ENCODE results near the gene PBX1. TPM values are rescaled to one million over a fixed set of nuclear protein-coding genes. Genes with fewer than 3 reads are reported as not detected.

The PBX1 gene
- total and polyA plus RNA-seq, 7 donors: 6.7 to 168 (median 118) TPM

GRCh38 chr1:164672588-164672987 lies 113.6 kb downstream of the PBX1 start:
- Histone ChIP-seq H3K36me3 (no peaks in the 10 kb centered on the region), H3K4me1 (peaks cover 0 to 67% (median 56%) of the 10 kb centered on the region in 4 donors), H3K9me3 (no peaks in the 10 kb centered on the region), H3K27me3 (no peaks in the 10 kb centered on the region), H3K4me3 (no peak overlapping the region), H3K27ac (peak overlapping the region in 3 of 4 donors; percentile 31 to 51 (median 38))
- no peak for DNase-seq
- WGBS, 2 donors: 18 to 73% methylated on average over 3 of the region's 3 CpGs
- intact Hi-C loops (cut with DNase I): no loop called here
- TF ChIP-seq EP300 (IDR thresholded peaks at IDR 0.05) (no peak), POLR2AphosphoS5 (IDR thresholded peaks at IDR 0.05) (no peak), POLR2A (IDR thresholded peaks at IDR 0.05) (no peak)
- TF ChIP-seq, protein P1, sequence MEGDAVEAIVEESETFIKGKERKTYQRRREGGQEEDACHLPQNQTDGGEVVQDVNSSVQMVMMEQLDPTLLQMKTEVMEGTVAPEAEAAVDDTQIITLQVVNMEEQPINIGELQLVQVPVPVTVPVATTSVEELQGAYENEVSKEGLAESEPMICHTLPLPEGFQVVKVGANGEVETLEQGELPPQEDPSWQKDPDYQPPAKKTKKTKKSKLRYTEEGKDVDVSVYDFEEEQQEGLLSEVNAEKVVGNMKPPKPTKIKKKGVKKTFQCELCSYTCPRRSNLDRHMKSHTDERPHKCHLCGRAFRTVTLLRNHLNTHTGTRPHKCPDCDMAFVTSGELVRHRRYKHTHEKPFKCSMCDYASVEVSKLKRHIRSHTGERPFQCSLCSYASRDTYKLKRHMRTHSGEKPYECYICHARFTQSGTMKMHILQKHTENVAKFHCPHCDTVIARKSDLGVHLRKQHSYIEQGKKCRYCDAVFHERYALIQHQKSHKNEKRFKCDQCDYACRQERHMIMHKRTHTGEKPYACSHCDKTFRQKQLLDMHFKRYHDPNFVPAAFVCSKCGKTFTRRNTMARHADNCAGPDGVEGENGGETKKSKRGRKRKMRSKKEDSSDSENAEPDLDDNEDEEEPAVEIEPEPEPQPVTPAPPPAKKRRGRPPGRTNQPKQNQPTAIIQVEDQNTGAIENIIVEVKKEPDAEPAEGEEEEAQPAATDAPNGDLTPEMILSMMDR (IDR thresholded peaks at IDR 0.05): no peak

DNA sequence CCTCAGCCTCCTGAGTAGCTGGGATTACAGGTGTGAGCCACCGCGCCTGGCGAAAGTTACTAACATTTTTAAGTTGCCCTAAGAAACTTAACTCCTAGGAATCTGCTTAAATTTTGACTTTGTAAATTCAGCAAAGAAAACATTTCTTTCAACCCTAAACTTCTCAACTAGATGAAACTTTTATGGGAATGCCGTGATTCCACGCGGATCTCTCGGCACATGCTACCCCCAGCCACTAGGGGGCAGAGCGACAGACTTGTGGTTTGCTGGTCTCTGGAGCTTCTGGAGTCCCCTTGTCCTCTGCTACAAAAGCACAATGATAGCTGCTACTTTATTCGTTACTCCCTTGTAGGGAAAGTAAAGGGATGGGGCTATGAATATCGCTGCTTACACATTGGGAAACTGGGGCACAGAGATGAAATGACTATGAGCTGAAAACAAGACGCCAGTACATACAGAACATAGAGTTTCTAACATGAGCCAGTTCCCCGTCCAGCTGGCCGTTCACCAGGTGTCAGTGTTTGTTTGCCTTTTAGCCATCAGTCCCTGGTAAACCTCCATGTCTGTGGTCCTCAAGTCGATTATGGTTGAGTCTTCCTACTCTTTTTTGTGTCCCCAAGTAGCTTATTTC lies 114.7 kb downstream of the PBX1 start:
- Histone ChIP-seq H3K27me3 (no peaks in the 10 kb centered on the region), H3K4me1 (peaks cover 0 to 73% (median 59%) of the 10 kb centered on the region in 4 donors), H3K27ac (peak overlapping the region; percentile 12 to 59 (median 36)), H3K9me3 (no peaks in the 10 kb centered on the region), H3K4me3 (no peak overlapping the region), H3K36me3 (no peaks in the 10 kb centered on the region)
- TF ChIP-seq, protein P1 (IDR thresholded peaks at IDR 0.05): peak in 1 of 4 experiments; percentile 14
- TF ChIP-seq POLR2A (IDR thresholded peaks at IDR 0.05): no peak
- WGBS, 2 donors: 93 to 94% methylated on average over 14 of the region's 14 CpGs
- DNase-seq: no peak
- intact Hi-C loops (cut with DNase I): no loop called here

DNA sequence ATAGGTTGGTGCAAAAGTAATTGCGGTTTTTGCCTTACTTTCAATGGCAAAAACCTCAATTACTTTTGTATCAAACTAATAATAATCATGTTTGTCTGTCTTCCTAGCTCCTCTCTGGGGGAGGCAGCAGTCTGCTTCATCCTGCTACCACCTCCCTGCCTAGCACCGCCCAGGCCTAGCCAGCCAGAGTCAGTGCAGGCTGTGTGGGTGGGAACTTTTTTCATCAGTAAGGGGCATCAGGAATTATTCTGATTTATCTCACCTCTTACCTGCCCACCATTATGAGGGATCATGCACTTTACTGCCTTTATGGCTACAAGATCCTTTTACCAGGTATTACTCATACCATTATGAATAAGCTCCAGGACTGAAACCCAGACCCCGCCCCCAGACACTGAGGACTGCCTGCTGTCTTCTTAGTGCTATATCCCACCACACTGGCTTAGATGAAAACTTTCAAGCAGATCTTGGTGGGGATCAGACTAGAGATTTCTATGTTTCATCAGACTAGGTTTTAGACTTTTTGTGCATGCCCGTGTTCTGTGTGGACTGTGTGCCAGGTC lies 116.4 kb downstream of the PBX1 start:
- H3K4me1 ChIP-seq: peaks cover 0 to 63% (median 46%) of the 10 kb centered on the region in 4 donors
- TF ChIP-seq POLR2AphosphoS5 (IDR thresholded peaks at IDR 0.05) (no peak), POLR2A (IDR thresholded peaks at IDR 0.05) (no peak), EP300 (IDR thresholded peaks at IDR 0.05) (no peak)
- TF ChIP-seq, protein P1 (IDR thresholded peaks at IDR 0.05): no peak
- WGBS, 2 donors: 95 to 98% methylated on average over 4 of the region's 4 CpGs

GRCh38 chr1:164678136-164678700 lies 119.2 kb downstream of the PBX1 start:
- 83 to 86% methylated on average over 5 of the region's 5 CpGs for WGBS, 2 donors
- H3K27me3 ChIP-seq: no peaks in the 10 kb centered on the region
- intact Hi-C loops (cut with DNase I): no loop called here
- peaks cover 0 to 54% (median 28%) of the 10 kb centered on the region in 4 donors for H3K4me1 ChIP-seq
- no peak for TF ChIP-seq EP300 (IDR thresholded peaks at IDR 0.05)
- no peak for TF ChIP-seq POLR2A (IDR thresholded peaks at IDR 0.05)
- TF ChIP-seq, protein P1 (IDR thresholded peaks at IDR 0.05): no peak
- no peak for TF ChIP-seq POLR2AphosphoS5 (IDR thresholded peaks at IDR 0.05)
- H3K9me3 ChIP-seq: no peaks in the 10 kb centered on the region
- H3K27ac ChIP-seq: peak overlapping the region in 1 of 4 donors; percentile 27
- peaks cover 0 to 11% (median 1%) of the 10 kb centered on the region in 4 donors for H3K36me3 ChIP-seq
- no peak for DNase-seq
- no peak overlapping the region for H3K4me3 ChIP-seq

More for the DNA sequence above, 116.4 kb downstream of the PBX1 start:
- Histone ChIP-seq H3K4me3 (no peak overlapping the region), H3K27me3 (no peaks in the 10 kb centered on the region), H3K27ac (peak overlapping the region in 2 of 4 donors; percentile 29 to 59), H3K9me3 (no peaks in the 10 kb centered on the region), H3K36me3 (peaks cover 0 to 5% (median 1%) of the 10 kb centered on the region in 4 donors)
- no peak for DNase-seq
- intact Hi-C loops (cut with DNase I): no loop called here

Measured in sigmoid colon (tissue), 7 donors.